Naive B cell (primary cell): ENCODE measurements around the gene PRSS37. TPM values are rescaled to one million over a fixed set of nuclear protein-coding genes. Genes with fewer than 3 reads are reported as not detected.

Experiments used
- ATAC-seq, 2 donors: fragments of 150-1000 bp; cut with Tn5 transposase; 2 replicates each; pipeline ENCODE4 v1.10.0; 2021; ENCODE audit warnings: low read depth in 2 of 2, mild to moderate bottlenecking in 2 of 2, moderate library complexity in 2 of 2
- DNase-seq: peaks from one replicate; pipeline ENCODE4 v3.0.0; 2022
- H3K27ac Mint-ChIP-seq, 6 donors: one replicate each; pipeline ENCODE4 v1.8.0; 2020 to 2022; ENCODE audit warnings: mild to moderate bottlenecking in 6 of 6, mixed read lengths in 6 of 6, moderate library complexity in 5 of 6, inconsistent platforms in 2 of 6
- H3K27me3 Mint-ChIP-seq, 3 donors: one replicate each; pipeline ENCODE4 v1.8.0; 2021 to 2022; ENCODE audit warnings: mixed read lengths in 3 of 3, mild to moderate bottlenecking in 1 of 3
- H3K36me3 Mint-ChIP-seq, 2 donors: one replicate each; pipeline ENCODE4 v1.8.0; 2020 to 2022; ENCODE audit warnings: mixed read lengths in 2 of 2, inconsistent platforms in 1 of 2, mild to moderate bottlenecking in 1 of 2
- H3K4me1 Mint-ChIP-seq, 3 donors: one replicate each; pipeline ENCODE4 v1.8.0; 2020 to 2022; ENCODE audit warnings: mixed read lengths in 3 of 3, inconsistent platforms in 1 of 3, mild to moderate bottlenecking in 1 of 3, moderate library complexity in 1 of 3
- H3K4me3 Mint-ChIP-seq, 8 donors: one replicate each; pipeline ENCODE4 v1.8.0; 2020 to 2022; ENCODE audit warnings: mild to moderate bottlenecking in 8 of 8, mixed read lengths in 8 of 8, moderate library complexity in 8 of 8, inconsistent platforms in 2 of 8
- H3K9me3 Mint-ChIP-seq, 7 donors: one replicate each; pipeline ENCODE4 v1.8.0; 2020 to 2022; ENCODE audit warnings: mixed read lengths in 7 of 7, mild to moderate bottlenecking in 5 of 7, inconsistent platforms in 2 of 7, moderate library complexity in 1 of 7
- polyA plus RNA-seq, 6 donors: library from polyadenylated mRNA; unstranded; fragments of 300-500 nt; fragmentation: Illumina TruSeq; gene quantifications; one replicate each; pipeline ENCODE4 v1.2.3, GENCODE V29; 2021; ENCODE audit warnings: low read depth in 6 of 6

The PRSS37 gene
- polyA plus RNA-seq = not detected

GRCh38 chr7:141841385-141841784 is at the start of gene PRSS37:
TSS of gene PRSS37 (minus strand) at chr7:141841485. CDS start at chr7:141841049, 436 bp downstream.
- Mint-ChIP-seq H3K27ac (no peak within 1 kb of the TSS), H3K36me3 (no peaks in the 10 kb centered on the region), H3K4me1 (no peaks in the 10 kb centered on the region), H3K27me3 (no peaks in the 10 kb centered on the region), H3K4me3 (no peak within 1 kb of the TSS), H3K9me3 (no peaks in the 10 kb centered on the region)
- DNase-seq (no peak), ATAC-seq (no peak)

GRCh38 chr7:141889321-141889720 is 48.0 kb upstream of the PRSS37 start:
- Mint-ChIP-seq H3K27me3 (peaks cover 0 to 9% (median 9%) of the 10 kb centered on the region in 3 donors), H3K9me3 (peaks cover 0 to 4% (median 2%) of the 10 kb centered on the region in 7 donors), H3K27ac (peak overlapping the region in 2 of 6 donors; percentile 5 to 29), H3K4me1 (peaks cover 0 to 3% (median 0%) of the 10 kb centered on the region in 3 donors), H3K36me3 (no peaks in the 10 kb centered on the region), H3K4me3 (no peak overlapping the region)
- no peak for ATAC-seq
- DNase-seq = no peak

- DNase-seq (no peak), ATAC-seq (no peak)
- H3K9me3 Mint-ChIP-seq = peaks cover 0 to 5% (median 4%) of the 10 kb centered on the region in 7 donors
- no peak overlapping the region for H3K4me3 Mint-ChIP-seq
- peaks cover 0 to 3% (median 0%) of the 10 kb centered on the region in 3 donors for H3K4me1 Mint-ChIP-seq
- no peaks in the 10 kb centered on the region for H3K36me3 Mint-ChIP-seq
- peaks cover 0 to 13% (median 9%) of the 10 kb centered on the region in 3 donors for H3K27me3 Mint-ChIP-seq
- H3K27ac Mint-ChIP-seq = peak overlapping the region in 1 of 6 donors; percentile 49
These were observed 43.4 kb upstream of the PRSS37 start for GRCh38 chr7:141884539-141885225.

- Mint-ChIP-seq H3K4me1 (peaks cover 0 to 3% (median 0%) of the 10 kb centered on the region in 3 donors), H3K27ac (no peak overlapping the region)
These were observed 39.7 kb upstream of the PRSS37 start for GRCh38 chr7:141880960-141881359.

GRCh38 chr7:141877365-141877764 is 36.1 kb upstream of the PRSS37 start:
- H3K27ac Mint-ChIP-seq = no peak overlapping the region
- H3K27me3 Mint-ChIP-seq = peaks cover 0 to 8% (median 4%) of the 10 kb centered on the region in 3 donors
- peaks cover 0 to 5% (median 2%) of the 10 kb centered on the region in 7 donors for H3K9me3 Mint-ChIP-seq
- ATAC-seq (no peak), DNase-seq (no peak)
- no peak overlapping the region for H3K4me3 Mint-ChIP-seq
- no peaks in the 10 kb centered on the region for H3K4me1 Mint-ChIP-seq
- H3K36me3 Mint-ChIP-seq = no peaks in the 10 kb centered on the region

More at GRCh38 chr7:141880960-141881359, 39.7 kb upstream of the PRSS37 start:
- H3K9me3 Mint-ChIP-seq = peaks cover 0 to 5% (median 4%) of the 10 kb centered on the region in 7 donors
- H3K27me3 Mint-ChIP-seq = peaks cover 0 to 8% (median 5%) of the 10 kb centered on the region in 3 donors
- no peak for ATAC-seq
- no peak overlapping the region for H3K4me3 Mint-ChIP-seq
- no peak for DNase-seq
- H3K36me3 Mint-ChIP-seq = no peaks in the 10 kb centered on the region

- no peak for DNase-seq
- no peaks in the 10 kb centered on the region for H3K36me3 Mint-ChIP-seq
- no peak overlapping the region for H3K4me3 Mint-ChIP-seq
- peaks cover 0 to 5% (median 2%) of the 10 kb centered on the region in 7 donors for H3K9me3 Mint-ChIP-seq
- no peaks in the 10 kb centered on the region for H3K4me1 Mint-ChIP-seq
- ATAC-seq = no peak
- H3K27me3 Mint-ChIP-seq = peaks cover 0 to 8% (median 2%) of the 10 kb centered on the region in 3 donors
- no peak overlapping the region for H3K27ac Mint-ChIP-seq
These were observed 35.1 kb upstream of the PRSS37 start for GRCh38 chr7:141876371-141876770.

- Mint-ChIP-seq H3K36me3 (no peaks in the 10 kb centered on the region), H3K27me3 (peaks cover 0 to 8% (median 0%) of the 10 kb centered on the region in 3 donors), H3K4me1 (no peaks in the 10 kb centered on the region), H3K27ac (peak overlapping the region in 1 of 6 donors; percentile 49), H3K4me3 (no peak overlapping the region), H3K9me3 (peaks cover 2 to 11% (median 4%) of the 10 kb centered on the region in 7 donors)
- ATAC-seq (no peak), DNase-seq (no peak)
These were observed 34.2 kb upstream of the PRSS37 start for GRCh38 chr7:141875453-141875852.

- ATAC-seq (no peak), DNase-seq (no peak)
- Mint-ChIP-seq H3K27ac (no peak overlapping the region), H3K27me3 (peaks cover 0 to 8% (median 0%) of the 10 kb centered on the region in 3 donors), H3K4me3 (no peak overlapping the region), H3K9me3 (peaks cover 4 to 18% (median 7%) of the 10 kb centered on the region in 7 donors), H3K36me3 (no peaks in the 10 kb centered on the region), H3K4me1 (no peaks in the 10 kb centered on the region)
These were observed 33.5 kb upstream of the PRSS37 start for GRCh38 chr7:141874787-141875186.

- Mint-ChIP-seq H3K27ac (no peak overlapping the region), H3K4me1 (no peaks in the 10 kb centered on the region), H3K36me3 (no peaks in the 10 kb centered on the region), H3K4me3 (no peak overlapping the region), H3K9me3 (peaks cover 4 to 27% (median 13%) of the 10 kb centered on the region in 7 donors), H3K27me3 (peaks cover 0 to 7% (median 0%) of the 10 kb centered on the region in 3 donors)
- no peak for ATAC-seq
- DNase-seq = no peak
These were observed 31.6 kb upstream of the PRSS37 start for GRCh38 chr7:141872931-141873330.

- no peak for ATAC-seq
- Mint-ChIP-seq H3K4me1 (no peaks in the 10 kb centered on the region), H3K4me3 (no peak overlapping the region), H3K36me3 (no peaks in the 10 kb centered on the region), H3K27me3 (peaks cover 0 to 14% (median 9%) of the 10 kb centered on the region in 3 donors), H3K9me3 (peaks cover 0 to 27% (median 13%) of the 10 kb centered on the region in 7 donors), H3K27ac (no peak overlapping the region)
- no peak for DNase-seq
These were observed 25.7 kb upstream of the PRSS37 start for GRCh38 chr7:141866974-141867373.

GRCh38 chr7:141864765-141865447 is 23.6 kb upstream of the PRSS37 start:
- H3K27ac Mint-ChIP-seq = peak overlapping the region in 1 of 6 donors; percentile 23
- peaks cover 0 to 16% (median 15%) of the 10 kb centered on the region in 3 donors for H3K27me3 Mint-ChIP-seq
- DNase-seq (no peak), ATAC-seq (no peak)
- no peak overlapping the region for H3K4me3 Mint-ChIP-seq
- peaks cover 2 to 15% (median 7%) of the 10 kb centered on the region in 7 donors for H3K9me3 Mint-ChIP-seq
- H3K4me1 Mint-ChIP-seq = no peaks in the 10 kb centered on the region
- H3K36me3 Mint-ChIP-seq = no peaks in the 10 kb centered on the region

GRCh38 chr7:141860207-141860606 is 18.9 kb upstream of the PRSS37 start:
- Mint-ChIP-seq H3K9me3 (peaks cover 6 to 29% (median 27%) of the 10 kb centered on the region in 7 donors), H3K36me3 (peaks cover 5 to 18% of the 10 kb centered on the region in 2 donors), H3K4me3 (no peak overlapping the region), H3K4me1 (no peaks in the 10 kb centered on the region), H3K27ac (no peak overlapping the region), H3K27me3 (peaks cover 0 to 16% (median 16%) of the 10 kb centered on the region in 3 donors)
- DNase-seq (no peak), ATAC-seq (no peak)

- ATAC-seq (no peak), DNase-seq (no peak)
- Mint-ChIP-seq H3K27me3 (no peaks in the 10 kb centered on the region), H3K4me3 (no peak overlapping the region), H3K9me3 (peaks cover 13 to 48% (median 25%) of the 10 kb centered on the region in 7 donors), H3K36me3 (peaks cover 12 to 18% of the 10 kb centered on the region in 2 donors), H3K27ac (no peak overlapping the region), H3K4me1 (no peaks in the 10 kb centered on the region)
These were observed 6.7 kb upstream of the PRSS37 start for GRCh38 chr7:141847996-141848395.
